Measurements from ENCODE around the gene MLLT3.

The MLLT3 gene

GRCh38 chr9:20463823-20464222 is 158.5 kb downstream of the MLLT3 start:
- no peak for TF ChIP-seq CTCF (IDR thresholded peaks at IDR 0.05; ENCODE audit: control insufficient read depth, insufficient read depth, low read depth, low read length, missing control alignments)
- no peak for DNase-seq (ENCODE audit: low read depth)

DNA sequence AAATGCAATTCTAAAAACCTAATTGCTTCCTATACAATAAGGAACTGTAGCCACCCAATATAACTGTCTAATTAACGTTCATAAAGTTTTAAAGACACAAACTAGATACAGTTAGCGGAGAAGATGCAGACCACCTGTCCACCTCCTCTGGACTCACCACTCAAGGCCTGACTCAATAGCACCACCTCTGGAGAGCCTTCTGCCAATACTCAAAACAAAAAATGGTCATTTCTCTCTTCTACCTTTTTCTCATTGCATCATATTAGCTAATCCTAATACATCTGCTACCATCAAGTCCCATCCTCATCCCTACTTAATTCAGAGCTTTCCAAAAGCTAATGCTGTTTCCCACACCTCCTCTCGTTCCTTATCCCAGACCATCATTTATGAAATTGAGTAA is 159.9 kb downstream of the MLLT3 start:
- peak; percentile 22 for TF ChIP-seq CTCF (IDR thresholded peaks at IDR 0.05; ENCODE audit: control insufficient read depth, insufficient read depth, low read depth, low read length, missing control alignments)
- no peak for DNase-seq (ENCODE audit: low read depth)
- no peak overlapping the region for H3K4me3 ChIP-seq (ENCODE audit: control insufficient read depth, low read depth, low read length)

More at GRCh38 chr9:20463823-20464222, 158.5 kb downstream of the MLLT3 start:
- no peak overlapping the region for H3K4me3 ChIP-seq (ENCODE audit: control insufficient read depth, low read depth, low read length)

GRCh38 chr9:20447291-20447690 is 175.0 kb downstream of the MLLT3 start:
- no peak overlapping the region for H3K4me3 ChIP-seq (ENCODE audit: control insufficient read depth, low read depth, low read length)
- TF ChIP-seq CTCF (IDR thresholded peaks at IDR 0.05; ENCODE audit: control insufficient read depth, insufficient read depth, low read depth, low read length, missing control alignments), result no peak
- DNase-seq (ENCODE audit: low read depth), result no peak

GRCh38 chr9:20446248-20446647 is 176.1 kb downstream of the MLLT3 start:
- TF ChIP-seq CTCF (IDR thresholded peaks at IDR 0.05; ENCODE audit: control insufficient read depth, insufficient read depth, low read depth, low read length, missing control alignments), result no peak
- no peak overlapping the region for H3K4me3 ChIP-seq (ENCODE audit: control insufficient read depth, low read depth, low read length)
- DNase-seq (ENCODE audit: low read depth), result no peak

DNA sequence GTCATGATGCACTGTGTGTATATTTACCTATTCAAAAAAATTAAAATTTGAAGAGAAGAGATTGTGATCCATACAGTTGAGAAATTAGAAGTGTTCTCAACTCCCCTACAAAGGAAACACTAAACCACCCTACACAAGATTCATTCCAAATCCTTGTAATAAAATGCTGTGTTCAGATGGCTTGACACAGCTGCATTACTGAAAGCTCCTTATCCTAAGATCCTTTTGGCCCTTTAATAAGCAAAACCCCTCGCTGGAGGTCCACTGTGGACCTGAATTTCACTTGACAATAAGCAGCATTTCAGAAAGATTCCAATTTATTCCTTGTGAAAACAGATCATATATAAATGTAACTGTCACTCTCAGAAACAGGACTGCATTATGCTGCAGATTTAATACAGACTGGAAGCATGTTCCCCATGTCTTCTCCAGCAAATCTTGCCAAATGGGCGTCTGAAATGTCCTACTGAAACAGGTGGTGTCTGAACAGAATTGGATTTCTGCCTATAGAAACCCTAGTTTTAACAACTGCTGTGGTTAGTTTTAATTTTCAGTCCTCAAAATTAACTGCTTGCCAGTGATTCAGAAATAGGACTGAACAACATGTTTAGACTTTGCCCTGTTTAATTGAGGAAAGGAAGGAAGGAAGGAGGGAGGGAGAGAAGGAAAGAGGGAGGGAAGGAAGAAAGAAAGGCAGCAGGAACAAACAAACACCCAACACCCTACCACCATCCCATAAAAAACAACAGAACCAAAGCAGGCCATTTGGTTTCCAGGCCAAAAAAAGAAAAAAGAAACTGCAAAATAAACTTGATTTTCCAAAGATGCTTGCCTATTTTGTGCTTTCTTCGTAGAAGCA is 179.6 kb downstream of the MLLT3 start:
- no peak for DNase-seq (ENCODE audit: low read depth)
- H3K4me3 ChIP-seq (ENCODE audit: control insufficient read depth, low read depth, low read length), result no peak overlapping the region
- TF ChIP-seq CTCF (IDR thresholded peaks at IDR 0.05; ENCODE audit: control insufficient read depth, insufficient read depth, low read depth, low read length, missing control alignments), result no peak

DNA sequence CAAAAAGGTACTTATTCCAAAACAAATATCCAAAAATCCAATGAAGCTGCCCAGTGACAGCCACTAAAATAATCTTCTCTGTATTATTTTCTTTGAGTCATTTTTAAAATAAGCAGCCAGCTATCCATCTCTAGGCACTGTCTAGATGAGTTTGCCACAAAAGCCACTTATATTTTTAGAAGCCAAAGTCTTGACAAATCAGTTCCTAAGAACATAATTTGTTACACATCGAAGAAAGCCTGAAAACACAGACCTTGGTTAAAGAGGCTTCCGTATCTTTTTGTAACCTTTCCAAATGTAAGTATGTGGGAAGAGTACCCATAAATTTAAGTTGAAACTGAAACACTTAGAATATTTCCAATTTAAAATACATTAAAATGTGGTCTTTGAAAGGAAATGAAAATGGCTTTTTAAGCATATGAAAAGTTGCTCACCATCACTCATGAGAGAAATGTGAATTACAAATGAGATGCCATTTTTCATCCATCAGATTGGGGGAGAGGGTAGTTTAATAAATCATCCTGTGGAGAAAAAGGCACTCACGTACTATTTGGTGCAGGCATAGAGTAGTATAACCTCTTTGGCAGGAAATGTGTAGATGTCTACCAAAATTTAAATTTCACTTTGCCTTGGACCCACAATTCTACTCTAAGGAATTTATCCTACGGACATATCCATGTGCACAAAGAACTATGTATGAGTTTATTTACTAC is 180.4 kb downstream of the MLLT3 start:
- DNase-seq (ENCODE audit: low read depth), result peak; percentile 1
- H3K4me3 ChIP-seq (ENCODE audit: control insufficient read depth, low read depth, low read length), result no peak overlapping the region
- no peak for TF ChIP-seq CTCF (IDR thresholded peaks at IDR 0.05; ENCODE audit: control insufficient read depth, insufficient read depth, low read depth, low read length, missing control alignments)
